GM21528 (cell line): Measurements from ENCODE around the gene PATE4.
A peak's percentile ranks its signal among the peaks of the same experiment; 100 is the strongest.
"Not testable (repeated sequence)": the region's sequence is repeated elsewhere in the genome, so short reads cannot be mapped to it uniquely, and the experiment has no call there.

Source experiments
- ATAC-seq: cut with Tn5 transposase; IDR thresholded peaks from one replicate; pipeline ENCODE4 v1.9.1; 2021; ENCODE audit warnings: mild to moderate bottlenecking, moderate library complexity; ENCODE audit not compliant: unreplicated experiment, low FRiP score

Gene PATE4

GRCh38 chr11:125833016-125833415, at the start of gene PATE4:
PATE4 (plus strand) TSS chr11:125833316; CDS start chr11:125833360, 44 bp downstream.
- ATAC-seq: no peak

GRCh38 chr11:125784678-125785077, 48.4 kb upstream of the PATE4 start:
- no peak for ATAC-seq

GRCh38 chr11:125787827-125788226, 45.3 kb upstream of the PATE4 start, which contains the start of gene PATE3:
PATE3 (plus strand) TSS chr11:125788127; CDS start chr11:125788152, 25 bp downstream.
- ATAC-seq: no peak

GRCh38 chr11:125790825-125791224, 42.3 kb upstream of the PATE4 start:
- no peak for ATAC-seq

- no peak for ATAC-seq
These were observed 35.5 kb upstream of the PATE4 start for GRCh38 chr11:125797641-125798040.

- no peak for ATAC-seq
These were observed 33.3 kb upstream of the PATE4 start for GRCh38 chr11:125799808-125800207.

GRCh38 chr11:125802387-125802786, 30.7 kb upstream of the PATE4 start:
- ATAC-seq: no peak

GRCh38 chr11:125807909-125808308, 25.2 kb upstream of the PATE4 start:
- no peak for ATAC-seq

GRCh38 chr11:125835748-125836147, 2.6 kb downstream of the PATE4 start:
- no peak for ATAC-seq

GRCh38 chr11:125842321-125842948, 9.3 kb downstream of the PATE4 start:
- ATAC-seq: no peak

- no peak for ATAC-seq
These were observed 13.1 kb downstream of the PATE4 start for GRCh38 chr11:125846188-125846587.

GRCh38 chr11:125857670-125858069, 24.6 kb downstream of the PATE4 start:
- ATAC-seq: not testable (repeated sequence)

- not testable (repeated sequence) for ATAC-seq
These were observed 29.7 kb downstream of the PATE4 start for GRCh38 chr11:125862786-125863185.

GRCh38 chr11:125865354-125865753, 32.2 kb downstream of the PATE4 start:
- not testable (repeated sequence) for ATAC-seq

GRCh38 chr11:125869521-125869920, 36.4 kb downstream of the PATE4 start:
- no peak for ATAC-seq

GRCh38 chr11:125871391-125872137, 38.4 kb downstream of the PATE4 start:
- ATAC-seq: no peak

- ATAC-seq: no peak
These were observed 39.0 kb downstream of the PATE4 start for GRCh38 chr11:125872138-125872491.

- no peak for ATAC-seq
These were observed 40.9 kb downstream of the PATE4 start for GRCh38 chr11:125873881-125874555.

- peak; percentile 86 for ATAC-seq
These were observed 41.5 kb downstream of the PATE4 start for GRCh38 chr11:125874556-125875124.

GRCh38 chr11:125881291-125881690, 48.2 kb downstream of the PATE4 start:
- ATAC-seq: no peak

GRCh38 chr11:125883375-125883774, 50.3 kb downstream of the PATE4 start:
- ATAC-seq: no peak
